Effector memory CD4-positive, alpha-beta T cell (primary cell): ENCODE data around the gene TSPEAR.

Experiments
- DNase-seq, 3 donors: peaks; one replicate each; pipeline ENCODE4 v3.0.0-alpha.2; 2020
- H3K27ac ChIP-seq: 2 replicates; pipeline ENCODE4 v1.7.0; 2013; ENCODE audit warnings: mild to moderate bottlenecking, low read length, moderate library complexity; ENCODE audit not compliant: insufficient read depth, poor library complexity, severe bottlenecking
- H3K27me3 ChIP-seq: replicated peaks from 2 replicates; pipeline ENCODE4 v1.7.0; 2013; ENCODE audit warnings: mild to moderate bottlenecking, low read length; ENCODE audit not compliant: insufficient read depth, control insufficient read depth, poor library complexity, severe bottlenecking
- H3K36me3 ChIP-seq: 2 replicates; pipeline ENCODE4 v1.7.0; 2013; ENCODE audit warnings: mild to moderate bottlenecking, low read length, moderate library complexity; ENCODE audit not compliant: control insufficient read depth, insufficient read depth
- H3K4me1 ChIP-seq: 2 replicates; pipeline ENCODE4 v1.7.0; 2013; ENCODE audit warnings: low read length, mild to moderate bottlenecking; ENCODE audit not compliant: control insufficient read depth, insufficient read depth, poor library complexity, severe bottlenecking
- H3K4me3 ChIP-seq: 2 replicates; pipeline ENCODE4 v1.7.0; 2013; ENCODE audit warnings: low read length, low read depth, mild to moderate bottlenecking; ENCODE audit not compliant: insufficient read depth, poor library complexity, severe bottlenecking
- H3K9me3 ChIP-seq: 2 replicates; pipeline ENCODE4 v1.7.0; 2013; ENCODE audit warnings: mild to moderate bottlenecking, low read length, moderate library complexity; ENCODE audit not compliant: control insufficient read depth

TSPEAR gene

DNA sequence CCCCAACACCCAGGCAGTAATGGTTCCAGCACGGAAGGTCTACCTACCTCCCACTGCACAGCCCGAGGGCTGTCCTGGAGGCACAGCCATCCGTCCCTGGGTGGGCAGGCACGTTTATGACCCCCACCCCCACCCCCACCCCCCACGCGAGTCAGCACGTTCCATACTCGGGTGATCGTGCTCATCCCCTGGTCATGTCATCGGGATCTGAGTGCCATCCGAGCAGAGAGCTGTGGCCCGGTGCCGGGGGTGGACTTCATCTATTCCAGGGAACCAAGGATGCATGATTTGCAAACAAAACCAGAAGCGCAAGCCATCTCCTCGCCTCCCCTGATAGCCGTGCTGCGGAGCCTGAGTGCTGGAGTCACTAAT lies 1.1 kb downstream of the TSPEAR start:
- H3K4me1 ChIP-seq, result peaks cover 33% of the 10 kb centered on the region
- H3K9me3 ChIP-seq, result no peaks in the 10 kb centered on the region
- H3K36me3 ChIP-seq, result no peaks in the 10 kb centered on the region
- H3K27ac ChIP-seq, result no peak overlapping the region
- no peak for DNase-seq
- H3K4me3 ChIP-seq, result peak overlapping the region; percentile 50
- H3K27me3 ChIP-seq, result peaks cover 65% of the 10 kb centered on the region

DNA sequence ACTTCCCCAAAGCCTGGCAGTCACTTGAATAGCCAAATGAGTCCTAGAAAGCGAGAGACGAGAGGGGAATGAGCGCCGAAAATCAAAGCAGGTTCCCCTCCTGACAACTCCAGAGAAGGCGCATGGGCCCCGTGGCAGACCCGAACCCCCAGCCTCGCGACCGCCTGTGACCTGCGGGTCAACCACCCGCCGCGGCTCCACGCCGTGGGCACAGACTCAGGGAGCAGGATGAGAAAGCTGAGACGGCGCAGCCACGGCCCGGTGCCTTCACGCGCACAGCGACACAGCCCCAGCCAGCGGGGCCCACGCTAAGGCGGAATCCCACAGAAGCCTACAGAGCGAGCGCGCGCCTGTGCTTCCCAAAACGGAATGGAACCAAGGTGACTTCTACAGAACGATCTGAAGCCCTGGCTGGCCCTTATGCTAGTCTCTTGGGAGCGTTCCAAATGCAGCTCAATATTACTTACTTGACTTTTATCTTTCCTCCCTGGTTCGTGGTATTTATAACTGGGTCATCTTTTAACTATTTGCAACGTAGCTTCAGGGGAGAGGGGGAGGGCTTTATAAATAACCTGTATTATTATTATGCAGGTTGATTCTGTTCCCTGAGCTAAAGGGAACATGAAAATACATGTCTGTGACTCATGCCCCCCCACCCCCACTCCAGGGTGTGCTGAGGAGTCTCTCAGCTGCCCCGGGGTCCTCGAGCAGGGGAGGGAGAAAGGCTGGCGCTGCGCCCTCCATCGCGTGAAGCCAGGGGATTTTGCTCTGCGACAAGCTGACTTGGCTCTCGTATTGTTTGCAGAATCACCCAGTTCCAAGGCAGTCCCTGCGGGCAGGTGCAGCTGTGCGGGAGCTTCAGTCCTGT lies 1.7 kb downstream of the TSPEAR start:
- peaks cover 33% of the 10 kb centered on the region for H3K4me1 ChIP-seq
- no peak for DNase-seq
- H3K27me3 ChIP-seq, result peaks cover 67% of the 10 kb centered on the region
- no peaks in the 10 kb centered on the region for H3K36me3 ChIP-seq
- H3K4me3 ChIP-seq, result peak overlapping the region; percentile 50
- no peak overlapping the region for H3K27ac ChIP-seq
- H3K9me3 ChIP-seq, result no peaks in the 10 kb centered on the region

DNA sequence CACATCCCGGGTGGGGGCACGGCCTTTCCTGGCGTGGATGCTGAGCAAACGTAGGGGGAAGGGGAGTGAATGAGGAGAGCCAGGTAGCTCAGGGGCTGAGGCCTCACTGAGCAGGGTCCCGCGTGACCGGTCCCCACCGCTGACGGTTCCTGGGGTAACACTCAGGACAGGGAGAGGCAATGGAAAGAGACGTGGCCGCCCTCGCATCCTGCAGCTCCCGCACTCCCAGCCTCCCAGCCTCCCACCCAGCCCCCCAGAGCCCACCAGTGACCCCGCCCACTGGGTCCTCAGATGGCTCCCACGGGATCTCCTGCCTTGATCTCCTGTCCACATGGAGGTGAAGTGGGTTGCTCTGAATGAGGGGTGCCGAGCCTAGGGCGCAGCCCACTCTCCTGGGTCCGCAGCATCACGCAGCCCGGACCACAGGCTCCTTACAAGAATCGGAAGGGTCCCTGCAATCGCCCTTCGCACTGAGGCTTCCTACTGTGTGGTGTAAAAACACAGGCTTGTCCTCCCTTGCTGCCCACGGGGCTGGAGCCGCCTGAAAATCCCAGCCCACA lies 2.4 kb downstream of the TSPEAR start:
- peak overlapping the region; percentile 50 for H3K4me3 ChIP-seq
- peaks cover 74% of the 10 kb centered on the region for H3K27me3 ChIP-seq
- H3K36me3 ChIP-seq, result no peaks in the 10 kb centered on the region
- H3K4me1 ChIP-seq, result peaks cover 33% of the 10 kb centered on the region
- H3K9me3 ChIP-seq, result no peaks in the 10 kb centered on the region
- no peak for DNase-seq
- no peak overlapping the region for H3K27ac ChIP-seq

DNA sequence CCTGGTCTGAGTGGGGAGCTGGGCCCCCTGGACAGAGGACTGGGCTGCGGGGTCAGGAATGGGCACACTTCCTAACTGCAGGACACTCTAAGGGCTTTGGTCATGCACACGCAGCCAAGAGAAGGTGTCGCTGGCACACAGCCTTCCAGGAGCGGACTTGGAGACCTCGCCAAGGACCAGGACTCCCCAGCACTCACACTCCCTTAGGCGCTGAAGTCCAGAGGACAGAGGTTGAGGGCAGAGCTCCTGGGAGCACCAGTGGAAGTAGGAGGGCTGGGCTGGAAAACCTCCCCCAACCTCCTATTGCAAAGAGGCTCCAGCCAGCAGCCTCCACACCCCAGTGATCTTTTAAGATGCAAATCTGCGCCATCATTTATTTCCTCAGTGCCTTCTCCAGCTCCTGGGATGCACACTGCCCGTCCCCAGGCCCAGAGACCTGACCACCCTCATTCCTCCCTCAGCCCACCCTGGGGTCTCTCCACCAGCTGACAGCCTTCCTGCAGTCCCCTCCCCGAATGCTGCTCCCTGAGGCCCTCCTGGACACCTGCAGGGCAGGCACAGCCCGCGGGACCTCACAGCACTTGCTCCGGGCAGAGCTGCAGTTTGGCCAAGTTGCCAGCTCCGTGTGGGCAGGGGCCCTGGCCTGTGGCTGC lies 3.0 kb downstream of the TSPEAR start:
- peaks cover 79% of the 10 kb centered on the region for H3K27me3 ChIP-seq
- H3K4me1 ChIP-seq, result peaks cover 33% of the 10 kb centered on the region

DNA sequence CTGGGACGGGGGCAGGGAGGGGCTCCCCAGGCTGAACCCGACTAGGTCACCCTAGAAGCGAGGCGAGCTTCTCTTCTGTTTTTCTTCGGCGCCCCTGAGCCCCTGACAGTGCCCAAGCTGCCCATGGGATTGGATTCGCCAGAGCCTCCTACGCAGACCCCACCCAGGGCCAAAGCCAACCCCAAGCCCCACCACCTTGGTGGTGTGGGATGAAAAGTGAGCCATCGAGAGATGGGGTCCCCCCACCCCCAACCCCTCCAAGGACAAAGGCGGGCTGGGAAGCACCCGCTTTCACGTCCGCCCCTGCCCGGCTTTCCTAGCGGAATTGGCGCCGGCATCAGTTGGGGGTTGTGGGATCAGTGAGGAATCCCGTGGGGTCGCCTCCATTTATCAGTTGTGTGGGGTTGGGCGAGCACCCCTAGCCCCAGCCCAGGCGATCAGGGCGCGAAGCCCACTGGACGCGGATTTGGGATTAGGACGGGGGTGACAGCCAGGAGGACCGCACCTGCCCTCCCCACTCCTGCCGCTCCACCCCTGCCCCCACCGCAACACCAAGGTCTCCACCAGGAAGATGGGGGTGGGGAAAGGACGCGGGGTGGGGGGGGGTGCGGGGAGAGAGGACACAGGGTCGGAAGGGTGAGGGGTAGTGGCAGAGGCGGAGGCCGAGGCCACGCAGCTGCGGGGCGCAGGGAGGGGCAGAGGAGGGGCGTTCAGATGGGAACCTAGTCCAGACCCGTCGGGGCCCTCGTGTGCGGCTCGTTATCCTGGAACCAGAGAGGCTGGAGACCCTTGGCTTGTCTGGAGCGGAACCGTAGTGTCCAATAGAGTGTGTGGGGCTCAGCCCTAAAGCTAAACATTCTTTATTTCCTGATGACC lies 4.4 kb downstream of the TSPEAR start:
- no peaks in the 10 kb centered on the region for H3K36me3 ChIP-seq
- H3K27me3 ChIP-seq, result peaks cover 73% of the 10 kb centered on the region
- H3K4me3 ChIP-seq, result no peak overlapping the region
- H3K9me3 ChIP-seq, result no peaks in the 10 kb centered on the region
- peaks cover 33% of the 10 kb centered on the region for H3K4me1 ChIP-seq
- no peak for DNase-seq
- H3K27ac ChIP-seq, result no peak overlapping the region

More for the DNA sequence above, 3.0 kb downstream of the TSPEAR start:
- H3K27ac ChIP-seq, result no peak overlapping the region
- H3K9me3 ChIP-seq, result no peaks in the 10 kb centered on the region
- no peak for DNase-seq
- H3K36me3 ChIP-seq, result no peaks in the 10 kb centered on the region
- H3K4me3 ChIP-seq, result no peak overlapping the region

DNA sequence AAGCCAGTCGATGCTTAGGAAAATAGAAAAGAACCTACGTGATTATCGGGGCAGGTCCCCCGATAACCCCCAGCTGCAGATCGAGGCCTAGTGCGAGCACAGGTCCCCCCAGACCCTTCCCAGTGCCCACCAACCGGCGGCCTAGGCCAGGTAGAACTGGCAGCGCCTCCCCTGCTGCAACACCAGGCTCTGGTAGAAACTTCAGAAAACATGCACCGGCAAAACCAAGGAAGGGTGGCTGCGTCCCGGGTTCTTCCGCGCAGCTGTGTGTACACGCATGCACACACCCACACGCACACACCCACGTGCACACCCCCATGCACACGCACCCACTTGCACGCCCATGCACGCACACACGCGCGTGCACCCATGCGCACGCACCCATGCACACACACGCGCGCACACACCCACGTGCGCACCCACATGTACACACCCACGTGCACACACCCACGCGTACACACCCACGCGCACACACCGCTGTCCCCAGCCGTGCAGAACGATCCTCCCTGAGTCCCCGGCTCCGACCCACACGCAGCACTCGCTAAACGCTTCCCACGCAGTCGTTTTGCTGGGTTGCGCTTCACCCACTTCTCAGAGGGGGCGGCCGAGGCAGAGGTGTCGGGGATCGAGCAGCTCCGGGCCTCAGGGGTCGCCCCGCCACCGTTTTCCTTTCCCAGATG lies 5.2 kb downstream of the TSPEAR start:
- no peaks in the 10 kb centered on the region for H3K9me3 ChIP-seq
- peaks cover 66% of the 10 kb centered on the region for H3K27me3 ChIP-seq
- H3K4me1 ChIP-seq, result peaks cover 26% of the 10 kb centered on the region
- DNase-seq, result no peak
- H3K36me3 ChIP-seq, result no peaks in the 10 kb centered on the region
- H3K4me3 ChIP-seq, result no peak overlapping the region
- no peak overlapping the region for H3K27ac ChIP-seq

DNA sequence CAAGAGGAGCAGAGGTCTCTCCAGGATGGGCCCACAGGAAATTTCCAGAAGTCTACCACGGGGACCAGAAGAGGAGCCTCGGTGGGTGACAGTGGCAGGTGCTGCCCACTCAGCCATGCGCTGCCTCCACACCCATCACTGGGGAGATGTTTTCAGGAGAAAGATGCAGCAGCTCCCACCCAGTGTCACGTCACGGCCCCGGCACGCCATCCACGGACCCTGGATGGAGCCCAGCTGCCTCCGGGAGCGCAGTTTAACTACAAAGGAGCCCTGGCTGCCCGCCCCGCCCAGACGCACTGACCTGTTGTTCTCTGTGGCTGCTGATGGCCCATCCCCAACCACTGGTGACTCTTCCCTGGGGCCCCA lies 6.8 kb downstream of the TSPEAR start:
- Histone ChIP-seq H3K9me3 (no peaks in the 10 kb centered on the region), H3K4me1 (peaks cover 10% of the 10 kb centered on the region), H3K27me3 (peaks cover 68% of the 10 kb centered on the region), H3K27ac (no peak overlapping the region), H3K36me3 (no peaks in the 10 kb centered on the region), H3K4me3 (no peak overlapping the region)
- DNase-seq, result no peak

DNA sequence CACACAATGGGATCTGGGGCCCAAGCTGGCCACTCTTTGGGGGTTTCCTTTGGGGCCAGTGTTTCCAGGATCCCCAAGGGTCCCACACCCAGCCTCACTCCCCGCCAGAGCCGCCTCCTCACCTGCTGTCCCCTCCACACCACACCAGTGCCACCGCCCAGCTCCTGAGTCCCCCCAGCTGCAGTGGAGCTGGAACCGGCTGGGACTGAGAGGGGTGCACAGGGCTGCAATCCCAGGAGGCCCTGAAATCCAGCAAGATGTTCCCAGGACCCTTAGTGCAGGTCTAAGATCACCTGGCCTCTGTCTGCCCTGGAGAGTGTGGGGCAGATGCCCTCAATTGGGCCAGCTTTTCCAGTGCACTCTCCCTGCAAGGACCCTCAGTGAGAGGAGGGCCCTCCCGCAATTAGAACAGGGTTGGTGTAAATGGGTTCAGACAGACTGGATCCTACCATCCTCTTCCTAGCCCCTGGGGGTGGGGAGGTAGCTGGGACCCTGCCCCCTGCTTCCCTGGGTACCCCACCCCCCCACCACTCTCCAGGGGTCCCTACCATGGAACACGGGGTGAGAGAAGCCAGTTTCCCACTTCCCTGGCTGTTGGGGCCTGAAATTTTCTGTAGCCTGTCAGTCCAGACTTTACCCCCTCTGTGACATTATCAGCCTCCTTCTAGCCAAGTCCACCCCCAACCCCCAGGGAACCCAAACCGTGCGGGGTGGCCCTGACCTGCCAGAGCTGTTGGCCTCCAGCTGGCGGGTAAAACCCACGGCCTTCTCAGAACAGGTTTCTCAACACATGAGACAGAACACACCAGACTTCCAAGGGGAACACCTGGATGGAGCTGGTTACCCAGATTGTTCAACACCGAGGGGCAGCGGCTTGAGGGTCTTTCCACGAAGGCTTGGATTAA lies 7.4 kb downstream of the TSPEAR start:
- H3K4me3 ChIP-seq, result no peak overlapping the region
- no peaks in the 10 kb centered on the region for H3K9me3 ChIP-seq
- DNase-seq, result no peak
- H3K27me3 ChIP-seq, result peaks cover 65% of the 10 kb centered on the region
- H3K36me3 ChIP-seq, result no peaks in the 10 kb centered on the region
- no peak overlapping the region for H3K27ac ChIP-seq
- peaks cover 6% of the 10 kb centered on the region for H3K4me1 ChIP-seq
